ENCODE results near the gene RNF212. TPM values are rescaled to one million over a fixed set of nuclear protein-coding genes. Genes with fewer than 3 reads are reported as not detected.

RNF212 gene
- total and polyA plus RNA-seq, 2 of the 13 experiments (the other 11 are each of a cell fraction or from before 2014, with no cell fraction given) = not detected

GRCh38 chr4:1081689-1082040 lies 31.7 kb downstream of the RNF212 start (continued):
- TF ChIP-seq CERS6 (CRISPR knock-in tag; IDR thresholded peaks at IDR 0.05) (no peak), XBP1 (CRISPR knock-in tag; IDR thresholded peaks at IDR 0.05) (no peak), EEA1 (CRISPR knock-in tag; IDR thresholded peaks at IDR 0.05; ENCODE audit: borderline replicate concordance) (no peak), HNF1A (IDR thresholded peaks at IDR 0.05; ENCODE audit: low read depth) (no peak), HNF1A (CRISPR knock-in tag; IDR thresholded peaks at IDR 0.05; ENCODE audit: borderline replicate concordance) (no peak), ZBTB46 (CRISPR knock-in tag; IDR thresholded peaks at IDR 0.05; ENCODE audit: borderline replicate concordance) (no peak)

All from HepG2 (cell line).